PC-3 (cell line): ENCODE data around the gene MAIP1. TPM values are rescaled to one million over a fixed set of nuclear protein-coding genes. Genes with fewer than 3 reads are reported as not detected.

Experiments used
- ATAC-seq: fragments of 200-7000 bp; cut with Tn5 transposase; 2 replicates; pipeline ENCODE4 v1.9.1; 2020; ENCODE audit warnings: mild to moderate bottlenecking, moderate library complexity
- Bru-seq: library from RNA; stranded (reverse); fragments of 400-500 nt; gene quantifications from one replicate; lab custom pipeline; 2021; lab: Mats Ljungman, UMichigan
- BruChase-seq, 2 experiments: library from RNA; stranded (reverse); fragments of 400-500 nt; gene quantifications; one replicate each; lab custom pipeline; 2021; lab: Mats Ljungman, UMichigan
- BruUV-seq: library from RNA; stranded (reverse); fragments of 400-500 nt; replicated peaks from 2 replicates; lab custom pipeline; 2021; lab: Mats Ljungman, UMichigan
- CTCF ChIA-PET: fragments of 300-600 bp; sonication (Branson Sonifier 250); formaldehyde crosslinking; loops from one replicate; lab custom pipeline; 2022; ENCODE audit warnings: antibody characterized with exemption; lab: Charles Lee
- POLR2A ChIA-PET: fragments of 300-600 bp; sonication (Branson Sonifier 250); formaldehyde crosslinking; loops from one replicate; lab custom pipeline; 2022; ENCODE audit warnings: antibody characterized with exemption; ENCODE audit not compliant: unreplicated experiment; lab: Charles Lee
- DNase-seq: peaks from one replicate; pipeline ENCODE4 v3.0.0-alpha.2; 2015
- H2AFZ ChIP-seq: fragments of 300-600 bp; sonication (generic); 2 replicates; pipeline ENCODE4 v1.6.0; 2016; ENCODE audit warnings: antibody characterized with exemption, low read length
- H3F3A ChIP-seq: fragments of 300-600 bp; sonication (generic); one replicate; pipeline ENCODE4 v1.6.0; 2017; ENCODE audit warnings: antibody characterized with exemption, low read length, control low read depth, mild to moderate bottlenecking; ENCODE audit not compliant: unreplicated experiment
- H3K27ac ChIP-seq: fragments of 300-600 bp; sonication (generic); 2 replicates; pipeline ENCODE4 v1.5.1; 2016; ENCODE audit warnings: mild to moderate bottlenecking, low read length
- H3K27me3 ChIP-seq: fragments of 300-600 bp; sonication (generic); 2 replicates; pipeline ENCODE4 v1.6.1; 2016; ENCODE audit warnings: low read length, mixed read lengths
- H3K36me3 ChIP-seq: fragments of 300-600 bp; sonication (generic); 2 replicates; pipeline ENCODE4 v1.6.1; 2016; ENCODE audit warnings: low read depth, mixed run types, low read length, mixed read lengths
- H3K4me1 ChIP-seq: fragments of 300-600 bp; sonication (generic); 2 replicates; pipeline ENCODE4 v1.5.1; 2016; ENCODE audit warnings: low read length; ENCODE audit not compliant: insufficient read depth
- H3K4me2 ChIP-seq: fragments of 300-600 bp; sonication (generic); 2 replicates; pipeline ENCODE4 v1.6.0; 2016; ENCODE audit warnings: low read length
- H3K4me3 ChIP-seq: fragments of 300-600 bp; sonication (generic); 2 replicates; pipeline ENCODE4 v1.5.1; 2016; ENCODE audit warnings: mild to moderate bottlenecking, low read length, mixed read lengths
- H3K79me2 ChIP-seq: fragments of 300-600 bp; sonication (generic); 2 replicates; pipeline ENCODE4 v1.6.1; 2017; ENCODE audit warnings: low read length, mixed read lengths
- H3K9ac ChIP-seq: fragments of 300-600 bp; sonication (generic); 2 replicates; pipeline ENCODE4 v1.6.0; 2016; ENCODE audit warnings: mild to moderate bottlenecking, low read length
- H3K9me2 ChIP-seq: fragments of 300-600 bp; sonication (generic); replicated peaks from 2 replicates; pipeline ENCODE4 v1.6.1; 2016; ENCODE audit warnings: mixed run types, low read length, mixed read lengths
- H3K9me3 ChIP-seq: fragments of 300-600 bp; sonication (generic); 2 replicates; pipeline ENCODE4 v1.6.1; 2016; ENCODE audit warnings: low read length, mixed read lengths
- H4K20me1 ChIP-seq: fragments of 300-600 bp; sonication (generic); 2 replicates; pipeline ENCODE4 v1.6.1; 2016; ENCODE audit warnings: low read length, mixed read lengths
- EZH2 ChIP-seq: fragments of 300-600 bp; sonication (generic); IDR thresholded peaks from one replicate; pipeline ENCODE4 v1.6.1; 2017; ENCODE audit warnings: antibody characterized with exemption, mild to moderate bottlenecking, low read length; ENCODE audit not compliant: unreplicated experiment
- EZH2phosphoT487 ChIP-seq: fragments of 300-600 bp; sonication (generic); IDR thresholded peaks from 2 replicates; pipeline ENCODE4 v1.6.1; 2018; ENCODE audit warnings: mild to moderate bottlenecking, antibody characterized with exemption, low read length, borderline replicate concordance
- intact Hi-C: fragments of 100-400 bp; cut with micrococcal nuclease; formaldehyde crosslinking; loops from 2 replicates; pipeline ENCODE4 v1.9.0; 2023
- long read RNA-seq: library from polyadenylated mRNA; unstranded; transcript quantifications from one replicate; pipeline ENCODE4 v2.0.0, GENCODE V29; 2021; ENCODE audit not compliant: unreplicated experiment
- total RNA-seq: library from RNA; depleted of rRNA; stranded (reverse); fragments of >200 nt; gene quantifications from 2 replicates; pipeline ENCODE4 v1.2.3, GENCODE V29; 2014; rRNA removed
- TF ChIP-seq, protein P1 (sequence below): fragments of 300-600 bp; sonication (generic); conservative IDR thresholded peaks from 2 replicates; pipeline ENCODE4 v1.5.1; 2017; ENCODE audit warnings: antibody characterized with exemption, low read depth, mild to moderate bottlenecking, low read length

The MAIP1 gene, protein sequence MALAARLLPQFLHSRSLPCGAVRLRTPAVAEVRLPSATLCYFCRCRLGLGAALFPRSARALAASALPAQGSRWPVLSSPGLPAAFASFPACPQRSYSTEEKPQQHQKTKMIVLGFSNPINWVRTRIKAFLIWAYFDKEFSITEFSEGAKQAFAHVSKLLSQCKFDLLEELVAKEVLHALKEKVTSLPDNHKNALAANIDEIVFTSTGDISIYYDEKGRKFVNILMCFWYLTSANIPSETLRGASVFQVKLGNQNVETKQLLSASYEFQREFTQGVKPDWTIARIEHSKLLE
- total RNA-seq (44.7 and 49.2 TPM in 2 replicates), Bru-seq, nascent RNA (percentile 89 among the genes with signal in this experiment), BruChase-seq, experiment 1, labeled RNA remaining after a 6-hour chase (percentile 87 among the genes with signal in this experiment), BruChase-seq, experiment 2, labeled RNA remaining after a 2-hour chase (percentile 89 among the genes with signal in this experiment)
- long read RNA-seq, transcript MAIP1-202 (5 exons, 1,386 nt): major isoform, 40 of 54 reads
- long read RNA-seq, partial matches to known transcripts: 7 of 54 reads
- long read RNA-seq, other reads (novel, unspliced or antisense): 7 of 54 reads

GRCh38 chr2:199955339-199956061, at the start of gene MAIP1, which contains the start of gene TYW5:
MAIP1 (plus strand) TSS chr2:199955582; CDS start chr2:199955799, 217 bp downstream.
TYW5 (minus strand) TSS chr2:199955491; CDS start chr2:199955470, 21 bp downstream.
- TF ChIP-seq, protein P1, sequence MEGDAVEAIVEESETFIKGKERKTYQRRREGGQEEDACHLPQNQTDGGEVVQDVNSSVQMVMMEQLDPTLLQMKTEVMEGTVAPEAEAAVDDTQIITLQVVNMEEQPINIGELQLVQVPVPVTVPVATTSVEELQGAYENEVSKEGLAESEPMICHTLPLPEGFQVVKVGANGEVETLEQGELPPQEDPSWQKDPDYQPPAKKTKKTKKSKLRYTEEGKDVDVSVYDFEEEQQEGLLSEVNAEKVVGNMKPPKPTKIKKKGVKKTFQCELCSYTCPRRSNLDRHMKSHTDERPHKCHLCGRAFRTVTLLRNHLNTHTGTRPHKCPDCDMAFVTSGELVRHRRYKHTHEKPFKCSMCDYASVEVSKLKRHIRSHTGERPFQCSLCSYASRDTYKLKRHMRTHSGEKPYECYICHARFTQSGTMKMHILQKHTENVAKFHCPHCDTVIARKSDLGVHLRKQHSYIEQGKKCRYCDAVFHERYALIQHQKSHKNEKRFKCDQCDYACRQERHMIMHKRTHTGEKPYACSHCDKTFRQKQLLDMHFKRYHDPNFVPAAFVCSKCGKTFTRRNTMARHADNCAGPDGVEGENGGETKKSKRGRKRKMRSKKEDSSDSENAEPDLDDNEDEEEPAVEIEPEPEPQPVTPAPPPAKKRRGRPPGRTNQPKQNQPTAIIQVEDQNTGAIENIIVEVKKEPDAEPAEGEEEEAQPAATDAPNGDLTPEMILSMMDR: 0 out of 2 replicates have a peak, but pooled peaks have one; percentile 18
- TF ChIP-seq EZH2phosphoT487: no peak
- TF ChIP-seq EZH2: no peak
- Histone ChIP-seq H3K27ac (peak within 1 kb of the TSS; percentile 82), H3K27me3 (no peaks in the 10 kb centered on the region), H3K9me2 (no peaks in the 10 kb centered on the region), H3F3A (no peaks in the 10 kb centered on the region), H2AFZ (peak within 1 kb of the TSS; percentile 80), H3K9ac (peak within 1 kb of the TSS; percentile 84), H4K20me1 (0 out of 2 replicates have a peak, but pooled peaks cover 4% of the 10 kb centered on the region), H3K4me2 (peak within 1 kb of the TSS; percentile 86), H3K4me3 (peak within 1 kb of the TSS; percentile 94), H3K36me3 (peaks cover 19% of the 10 kb centered on the region), H3K4me1 (peaks cover 20% of the 10 kb centered on the region), H3K9me3 (no peaks in the 10 kb centered on the region), H3K79me2 (peaks cover 84% of the 10 kb centered on the region)
- ChIA-PET CTCF (no interaction called here), POLR2A (no interaction called here)
- intact Hi-C loops: loop anchor here (1.0 kb wide), 1 partner anchor 44 kb away; the partner anchor contains the start of gene C2orf69
- no TSS peak for BruUV-seq
- peak; percentile 87 for ATAC-seq
- peak; percentile 82 for DNase-seq

DNA sequence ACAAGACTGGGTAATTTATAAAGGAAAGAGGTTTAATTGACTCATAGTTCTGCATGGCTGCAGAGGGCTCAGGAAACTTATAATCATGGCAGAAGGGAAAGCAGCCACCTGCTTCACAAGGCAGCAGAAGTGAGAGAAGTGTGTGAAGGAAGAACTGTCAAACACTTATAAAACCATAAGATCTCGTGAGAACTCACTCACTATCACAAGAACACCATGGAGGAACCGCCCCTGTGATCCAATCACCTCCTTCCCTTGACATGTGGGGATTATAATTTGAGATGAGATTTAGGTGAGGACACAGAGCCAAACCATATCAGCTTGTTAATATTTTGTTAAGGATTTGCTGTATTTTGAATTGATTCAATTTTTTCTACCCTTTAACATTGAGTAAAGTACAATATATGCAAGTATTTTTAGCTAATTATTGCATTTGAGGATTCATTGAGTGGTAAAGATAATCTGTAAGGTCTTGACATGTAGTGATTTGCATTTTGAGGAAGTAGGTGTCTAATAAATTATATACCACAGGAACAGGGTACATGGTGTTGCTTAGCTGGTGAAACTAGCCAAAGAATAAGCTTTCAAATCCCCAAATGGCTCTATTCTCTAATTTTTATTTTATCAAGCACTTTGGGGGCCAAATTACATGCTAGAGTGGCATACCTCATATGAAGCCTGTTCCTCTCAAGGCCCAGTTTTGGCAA, 48.2 kb upstream of the MAIP1 start:
- ChIA-PET POLR2A (interaction anchor here (0.6 kb wide), 1 partner anchor 57 kb away, joined by 6 read pairs; no protein-coding TSS in a partner anchor), CTCF (no interaction called here)
- no TSS peak for BruUV-seq
- H3K9ac ChIP-seq: no peak overlapping the region
- peaks cover 8% of the 10 kb centered on the region for H3K4me1 ChIP-seq
- H3K9me3 ChIP-seq: no peaks in the 10 kb centered on the region
- H2AFZ ChIP-seq: no peak overlapping the region
- H4K20me1 ChIP-seq: 0 out of 2 replicates have a peak, but pooled peaks cover 2% of the 10 kb centered on the region
- H3F3A ChIP-seq: no peaks in the 10 kb centered on the region
- H3K9me2 ChIP-seq: no peaks in the 10 kb centered on the region
- H3K27ac ChIP-seq: no peak overlapping the region
- no peaks in the 10 kb centered on the region for H3K36me3 ChIP-seq
- TF ChIP-seq, protein P1: no peak
- TF ChIP-seq EZH2 (no peak), EZH2phosphoT487 (no peak)
- H3K4me3 ChIP-seq: no peak overlapping the region
- H3K27me3 ChIP-seq: no peaks in the 10 kb centered on the region
- DNase-seq (no peak), ATAC-seq (no peak)
- intact Hi-C loops: no loop called here
- H3K79me2 ChIP-seq: peaks cover 10% of the 10 kb centered on the region
- H3K4me2 ChIP-seq: no peak overlapping the region
